Smooth muscle cell (in vitro differentiated cells): ENCODE results near the gene SFTPA1. TPM values are rescaled to one million over a fixed set of nuclear protein-coding genes. Genes with fewer than 3 reads are reported as not detected.

Source experiments
- DNase-seq: peaks from one replicate; lab custom pipeline; 2025; ENCODE audit not compliant: unreplicated experiment; lab: John Stamatoyannopoulos, UW
- H2AFZ ChIP-seq: fragments of 200-600 bp; sonication (generic); 2 replicates; pipeline ENCODE4 v1.6.0; 2016; ENCODE audit warnings: antibody characterized with exemption, low read depth, mild to moderate bottlenecking
- H3F3A ChIP-seq: fragments of 200-600 bp; sonication (generic); 2 replicates; pipeline ENCODE4 v1.6.0; 2017; ENCODE audit warnings: antibody characterized with exemption, low read depth
- H3K27ac ChIP-seq: fragments of 200-600 bp; sonication (generic); 2 replicates; pipeline ENCODE4 v1.5.1; 2016; ENCODE audit warnings: low read depth, mild to moderate bottlenecking
- H3K27me3 ChIP-seq: fragments of 200-600 bp; sonication (generic); 2 replicates; pipeline ENCODE4 v1.6.1; 2016; ENCODE audit warnings: low read depth, mild to moderate bottlenecking
- H3K36me3 ChIP-seq: fragments of 200-600 bp; sonication (generic); 2 replicates; pipeline ENCODE4 v1.5.1; 2016; ENCODE audit warnings: low read depth
- H3K4me1 ChIP-seq: fragments of 200-600 bp; sonication (generic); 2 replicates; pipeline ENCODE4 v1.5.1; 2016; ENCODE audit warnings: low read depth
- H3K4me2 ChIP-seq: fragments of 200-600 bp; sonication (generic); 2 replicates; pipeline ENCODE4 v1.6.0; 2016; ENCODE audit warnings: mild to moderate bottlenecking
- H3K4me3 ChIP-seq: fragments of 200-600 bp; sonication (generic); 2 replicates; pipeline ENCODE4 v1.5.1; 2016; ENCODE audit warnings: mild to moderate bottlenecking
- H3K79me2 ChIP-seq: fragments of 200-600 bp; sonication (generic); 2 replicates; pipeline ENCODE4 v1.6.0; 2016; ENCODE audit warnings: low read depth, mild to moderate bottlenecking
- H3K9ac ChIP-seq: fragments of 200-600 bp; sonication (generic); 2 replicates; pipeline ENCODE4 v1.6.0; 2016; ENCODE audit warnings: low read depth
- H3K9me3 ChIP-seq: fragments of 200-600 bp; sonication (generic); replicated peaks from 2 replicates; pipeline ENCODE4 v1.5.1; 2016; ENCODE audit warnings: low read depth
- H4K20me1 ChIP-seq: fragments of 200-600 bp; sonication (generic); 2 replicates; pipeline ENCODE4 v1.6.0; 2016; ENCODE audit warnings: low read depth
- WGBS: methylation state at CpG from one replicate; pipeline ENCODE4 v1.1.7; 2016; ENCODE audit warnings: low lambda C conversion rate; 5-methylcytosine and 5-hydroxymethylcytosine counted together
- polyA plus RNA-seq: library from polyadenylated mRNA; unstranded; fragments of >200 nt; fragmentation: Nextera tagmentation; extraction: Ambion mirVana; gene quantifications from 2 replicates; pipeline ENCODE4 v1.2.1, GENCODE V29; 2016
- total RNA-seq: library from RNA; depleted of rRNA; stranded (reverse); fragments of >200 nt; gene quantifications from 2 replicates; pipeline ENCODE4 v1.2.3, GENCODE V29; 2014
- TF ChIP-seq, protein P1 (sequence below): fragments of 200-600 bp; sonication (generic); IDR thresholded peaks from 2 replicates; pipeline ENCODE4 v1.5.1; 2017; ENCODE audit warnings: borderline replicate concordance, mild to moderate bottlenecking, antibody characterized with exemption; ENCODE audit not compliant: insufficient read depth, poor library complexity, severe bottlenecking

Gene SFTPA1
- total and polyA plus RNA-seq, 2 experiments from 2014 or later, result not detected

DNA sequence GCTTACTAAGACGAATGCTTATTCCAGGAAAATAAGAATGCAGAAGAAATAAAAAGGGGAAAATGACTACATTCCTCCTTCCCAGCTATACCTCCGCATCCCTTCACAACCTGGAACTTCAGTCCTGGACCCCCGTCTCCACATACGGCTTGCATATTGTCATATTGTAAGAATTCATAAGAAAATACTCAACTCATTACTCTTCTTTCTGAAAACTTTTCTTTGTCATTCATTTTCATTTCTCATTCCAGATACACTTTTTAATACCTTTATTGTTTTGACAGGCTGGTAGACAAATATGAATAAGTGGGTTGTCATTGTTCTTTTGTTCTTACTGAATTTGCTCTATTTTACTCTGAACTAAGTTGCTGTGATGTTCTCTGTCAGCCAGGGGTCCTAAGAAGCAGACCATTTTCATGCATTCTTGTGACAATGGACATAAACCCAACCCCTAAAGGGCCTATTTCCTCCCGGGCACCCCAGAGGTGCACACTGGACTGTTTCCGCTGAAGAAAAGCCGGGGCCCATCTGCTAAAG, 27.2 kb upstream of the SFTPA1 start:
- Histone ChIP-seq H3K4me2 (no peak overlapping the region), H3K27me3 (peaks cover 29% of the 10 kb centered on the region), H3K4me3 (no peak overlapping the region), H3K27ac (no peak overlapping the region), H4K20me1 (no peaks in the 10 kb centered on the region), H3F3A (no peaks in the 10 kb centered on the region), H3K9ac (no peak overlapping the region), H3K4me1 (no peaks in the 10 kb centered on the region), H3K9me3 (no peaks in the 10 kb centered on the region), H2AFZ (no peak overlapping the region), H3K79me2 (no peaks in the 10 kb centered on the region), H3K36me3 (no peaks in the 10 kb centered on the region)
- TF ChIP-seq, protein P1, sequence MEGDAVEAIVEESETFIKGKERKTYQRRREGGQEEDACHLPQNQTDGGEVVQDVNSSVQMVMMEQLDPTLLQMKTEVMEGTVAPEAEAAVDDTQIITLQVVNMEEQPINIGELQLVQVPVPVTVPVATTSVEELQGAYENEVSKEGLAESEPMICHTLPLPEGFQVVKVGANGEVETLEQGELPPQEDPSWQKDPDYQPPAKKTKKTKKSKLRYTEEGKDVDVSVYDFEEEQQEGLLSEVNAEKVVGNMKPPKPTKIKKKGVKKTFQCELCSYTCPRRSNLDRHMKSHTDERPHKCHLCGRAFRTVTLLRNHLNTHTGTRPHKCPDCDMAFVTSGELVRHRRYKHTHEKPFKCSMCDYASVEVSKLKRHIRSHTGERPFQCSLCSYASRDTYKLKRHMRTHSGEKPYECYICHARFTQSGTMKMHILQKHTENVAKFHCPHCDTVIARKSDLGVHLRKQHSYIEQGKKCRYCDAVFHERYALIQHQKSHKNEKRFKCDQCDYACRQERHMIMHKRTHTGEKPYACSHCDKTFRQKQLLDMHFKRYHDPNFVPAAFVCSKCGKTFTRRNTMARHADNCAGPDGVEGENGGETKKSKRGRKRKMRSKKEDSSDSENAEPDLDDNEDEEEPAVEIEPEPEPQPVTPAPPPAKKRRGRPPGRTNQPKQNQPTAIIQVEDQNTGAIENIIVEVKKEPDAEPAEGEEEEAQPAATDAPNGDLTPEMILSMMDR, result no peak
- DNase-seq, result no peak
- 93% methylated on average over 7 of the region's 7 CpGs for whole genome bisulfite sequencing

DNA sequence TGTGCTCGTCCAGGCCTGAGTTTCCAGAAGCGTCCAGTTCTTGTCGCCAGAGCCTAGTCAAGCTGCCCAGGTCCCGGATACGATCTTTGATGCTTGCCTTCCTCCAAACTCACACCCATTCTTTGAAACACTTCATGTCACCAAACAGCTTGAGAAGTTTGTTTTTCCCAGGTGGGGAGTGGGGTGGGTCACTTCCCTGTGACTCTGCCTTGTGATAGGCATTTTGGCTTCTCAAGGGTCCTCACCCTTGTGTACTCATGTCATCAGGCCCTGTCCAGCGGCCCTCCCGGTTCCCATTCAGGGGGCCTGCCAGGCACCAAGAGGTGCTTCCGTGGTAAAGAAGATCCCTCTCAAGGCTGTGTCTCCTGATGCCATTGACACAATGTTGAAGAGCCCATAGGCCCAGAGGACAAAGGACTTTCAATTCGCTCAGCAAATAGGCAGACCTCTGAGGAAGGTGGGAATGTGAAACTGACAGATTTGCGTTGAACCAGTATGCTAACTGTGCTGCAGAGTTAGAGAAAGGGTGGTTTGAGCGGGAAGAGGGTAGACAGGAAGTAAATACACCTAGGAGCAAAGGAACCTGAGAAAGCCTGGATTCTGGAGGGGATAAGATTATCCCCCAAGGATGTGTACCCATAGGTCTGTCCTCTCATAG, 24.7 kb upstream of the SFTPA1 start:
- H3K9me3 ChIP-seq, result no peaks in the 10 kb centered on the region
- no peak overlapping the region for H3K4me2 ChIP-seq
- WGBS, result 93% methylated on average over 11 of the region's 11 CpGs
- no peak overlapping the region for H2AFZ ChIP-seq
- no peaks in the 10 kb centered on the region for H3K4me1 ChIP-seq
- no peak overlapping the region for H3K9ac ChIP-seq
- TF ChIP-seq, protein P1, result no peak
- no peaks in the 10 kb centered on the region for H3K36me3 ChIP-seq
- peaks cover 13% of the 10 kb centered on the region for H3K27me3 ChIP-seq
- no peak for DNase-seq
- H3F3A ChIP-seq, result no peaks in the 10 kb centered on the region
- H4K20me1 ChIP-seq, result no peaks in the 10 kb centered on the region
- no peak overlapping the region for H3K4me3 ChIP-seq
- H3K27ac ChIP-seq, result no peak overlapping the region
- no peaks in the 10 kb centered on the region for H3K79me2 ChIP-seq

DNA sequence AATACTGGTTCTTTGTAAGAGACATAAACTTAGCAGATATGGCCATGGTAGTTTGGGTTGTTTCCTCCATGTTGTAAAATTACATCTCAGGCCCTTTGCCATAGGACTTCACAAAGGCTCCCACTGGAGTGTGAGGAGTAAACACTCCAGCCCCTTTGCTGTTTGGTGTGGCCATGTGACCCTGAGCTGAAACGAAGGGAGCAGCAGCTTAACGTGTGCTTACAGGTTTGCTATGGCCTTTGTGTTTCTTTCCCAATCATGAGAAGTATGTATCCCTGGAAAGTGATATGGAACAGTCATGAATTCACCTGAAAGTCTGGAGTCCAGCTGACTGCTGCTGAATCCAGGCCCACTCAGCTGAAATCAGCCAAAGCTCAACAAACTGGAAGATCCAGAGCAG, 23.8 kb upstream of the SFTPA1 start:
- TF ChIP-seq, protein P1, result no peak
- H4K20me1 ChIP-seq, result no peaks in the 10 kb centered on the region
- H3K27ac ChIP-seq, result no peak overlapping the region
- WGBS, result 72% methylated on average over 2 of the region's 2 CpGs
- no peaks in the 10 kb centered on the region for H3K4me1 ChIP-seq
- H3K4me2 ChIP-seq, result no peak overlapping the region
- H3K4me3 ChIP-seq, result no peak overlapping the region
- no peaks in the 10 kb centered on the region for H3K36me3 ChIP-seq
- H2AFZ ChIP-seq, result no peak overlapping the region
- H3K79me2 ChIP-seq, result no peaks in the 10 kb centered on the region
- H3K9me3 ChIP-seq, result no peaks in the 10 kb centered on the region
- H3K9ac ChIP-seq, result no peak overlapping the region
- peaks cover 11% of the 10 kb centered on the region for H3K27me3 ChIP-seq
- no peak for DNase-seq
- no peaks in the 10 kb centered on the region for H3F3A ChIP-seq

DNA sequence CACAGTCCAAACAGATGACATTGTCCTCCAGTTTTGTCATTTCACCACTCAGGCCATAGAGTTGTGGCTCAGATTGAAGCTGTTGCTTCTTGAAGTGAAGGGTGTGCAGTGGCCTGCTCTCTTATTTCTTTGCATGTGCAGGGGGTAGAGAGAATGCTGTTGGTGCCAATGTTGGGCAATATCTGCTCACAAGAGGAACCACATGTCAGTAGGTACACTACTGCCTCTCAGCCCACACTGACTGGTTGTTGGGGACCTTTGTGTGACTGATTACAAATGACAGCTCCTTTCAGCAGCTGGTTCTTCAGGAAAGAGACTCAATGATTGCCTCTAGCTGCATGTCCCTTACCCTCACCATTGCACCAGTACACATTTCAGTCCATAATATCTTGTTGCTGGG, 21.9 kb upstream of the SFTPA1 start:
- H4K20me1 ChIP-seq, result no peaks in the 10 kb centered on the region
- H3K79me2 ChIP-seq, result no peaks in the 10 kb centered on the region
- H3K9me3 ChIP-seq, result no peaks in the 10 kb centered on the region
- no peak overlapping the region for H3K27ac ChIP-seq
- H3K4me2 ChIP-seq, result no peak overlapping the region
- H3K27me3 ChIP-seq, result peaks cover 11% of the 10 kb centered on the region
- no peaks in the 10 kb centered on the region for H3K4me1 ChIP-seq
- H3K36me3 ChIP-seq, result no peaks in the 10 kb centered on the region
- no peak overlapping the region for H3K4me3 ChIP-seq
- TF ChIP-seq, protein P1, result no peak
- no peak for DNase-seq
- H2AFZ ChIP-seq, result no peak overlapping the region
- no peak overlapping the region for H3K9ac ChIP-seq
- no peaks in the 10 kb centered on the region for H3F3A ChIP-seq
